ENCODE measurements around the gene DNAH2.

GRCh38 chr17:7820231-7820630 is 102.7 kb downstream of the DNAH2 start:
- no peak for TF ChIP-seq CTCF (IDR thresholded peaks at IDR 0.05)
- TF ChIP-seq POLR2A (IDR thresholded peaks at IDR 0.05): no peak

Data from tibial nerve (tissue), 3 donors.